WTC11 (cell line): Measurements from ENCODE around the gene DDB1.

Source experiments
- FOXK1 ChIP-seq: sonication (generic); formaldehyde crosslinking; IDR thresholded peaks from 2 replicates; pipeline ENCODE4 v1.8.0; 2022; ENCODE audit warnings: mild to moderate bottlenecking, moderate library complexity, missing genetic modification reagents
- TP53 ChIP-seq: sonication (generic); formaldehyde crosslinking; IDR thresholded peaks from 2 replicates; pipeline ENCODE4 v1.8.1; 2023; ENCODE audit warnings: mild to moderate bottlenecking, missing genetic modification reagents

DNA sequence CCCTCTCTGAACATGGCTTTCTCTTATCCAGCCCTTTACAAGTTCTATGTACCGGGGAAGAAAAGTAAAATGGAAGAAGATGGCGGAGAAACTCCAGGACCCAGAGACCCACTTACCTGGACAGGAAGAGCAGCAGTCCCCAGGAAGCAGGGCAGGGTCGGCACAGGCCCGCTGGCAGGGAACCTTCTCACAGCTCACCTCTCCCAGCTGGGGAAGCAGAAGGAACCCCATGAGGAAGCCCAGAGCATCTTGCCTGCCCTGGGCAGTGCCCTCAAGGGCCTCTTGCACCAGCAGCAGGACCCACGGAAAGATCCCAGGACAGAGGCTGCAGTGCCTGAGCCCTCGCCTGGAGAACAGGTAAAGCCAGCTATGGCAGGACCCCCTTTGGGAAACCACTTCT is 68.5 kb downstream of the DDB1 start:
- no peak for TF ChIP-seq FOXK1 (CRISPR knock-in tag)
- no peak for TF ChIP-seq TP53 (CRISPR knock-in tag)
